Omental fat pad (tissue), 4 donors: ENCODE data around the gene TRIO. TPM values are rescaled to one million over a fixed set of nuclear protein-coding genes. Genes with fewer than 3 reads are reported as not detected.

Experiments used
- ATAC-seq: fragments of 150-250 bp; one replicate; pipeline ENCODE4 v1.9.1; 2016; ENCODE audit warnings: mild to moderate bottlenecking, moderate library complexity; ENCODE audit not compliant: low FRiP score
- DNase-seq: peaks from one replicate; pipeline ENCODE4 v3.0.0-alpha.2; 2019; ENCODE audit warnings: low spot score
- CTCF ChIP-seq, 3 donors: fragments of 450-650 bp; IDR thresholded peaks; one replicate each; pipeline ENCODE4 v1.5.1; 2016 to 2017; ENCODE audit warnings: antibody characterized with exemption in 3 of 3, mild to moderate bottlenecking in 3 of 3, moderate library complexity in 2 of 3
- total RNA-seq, 4 donors: library from RNA; depleted of rRNA; stranded (reverse); fragments of >200 nt; gene quantifications; one replicate each; pipeline ENCODE4 v1.1.0, GENCODE V29; 2016

The TRIO gene
- total RNA-seq, 4 donors from 2014 or later = 125 to 370 (median 193) TPM

- DNase-seq = no peak
Observed at GRCh38 chr5:14355391-14355790, 212.2 kb downstream of the TRIO start.

DNA sequence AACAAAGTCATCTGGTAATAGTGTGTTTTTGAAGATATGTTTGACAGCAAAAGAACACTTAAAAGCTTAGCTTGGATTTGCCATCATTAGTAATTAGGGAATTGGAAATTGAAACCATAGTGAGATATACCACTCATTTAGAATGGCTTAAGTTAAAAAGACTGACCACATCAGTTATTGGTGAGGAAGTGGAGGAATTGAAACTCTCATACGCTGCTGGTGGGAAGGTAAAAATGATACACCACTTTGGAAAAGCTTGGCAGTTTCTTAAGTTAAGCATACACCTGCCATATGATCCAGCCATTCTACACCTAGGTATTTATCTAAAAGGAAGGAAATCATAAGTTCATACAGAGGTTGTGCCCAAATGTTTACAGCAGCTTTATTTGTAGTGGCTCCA lies 213.2 kb downstream of the TRIO start:
- ATAC-seq = no peak
- DNase-seq = no peak
- no peak for TF ChIP-seq CTCF (IDR thresholded peaks at IDR 0.05)

More at GRCh38 chr5:14355391-14355790, 212.2 kb downstream of the TRIO start:
- no peak for TF ChIP-seq CTCF (IDR thresholded peaks at IDR 0.05)
- no peak for ATAC-seq

- ATAC-seq (no peak), DNase-seq (no peak)
- no peak for TF ChIP-seq CTCF (IDR thresholded peaks at IDR 0.05)
Observed at GRCh38 chr5:14357441-14357840, 214.3 kb downstream of the TRIO start.

DNA sequence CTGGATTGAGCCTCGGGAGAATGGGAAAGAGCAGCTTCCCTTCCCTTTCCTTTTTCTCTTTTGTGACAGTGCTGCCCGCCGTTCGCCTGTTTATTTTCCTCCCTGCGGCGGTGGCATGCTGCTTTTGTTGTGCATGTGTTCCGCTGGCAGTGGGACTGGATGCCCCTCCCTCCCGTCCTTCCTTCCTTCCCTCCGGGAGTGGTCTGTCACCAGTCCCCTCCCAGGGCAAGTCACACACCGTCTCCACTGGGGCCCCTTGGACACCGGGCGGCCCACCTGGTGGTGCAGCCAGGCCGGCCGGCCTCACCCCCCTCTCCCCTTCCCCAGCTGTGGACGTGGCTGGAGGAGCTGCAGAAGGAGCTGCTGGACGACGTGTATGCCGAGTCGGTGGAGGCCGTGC lies 214.7 kb downstream of the TRIO start:
- no peak for DNase-seq
- no peak for TF ChIP-seq CTCF (IDR thresholded peaks at IDR 0.05)
- ATAC-seq = no peak

- ATAC-seq (no peak), DNase-seq (no peak)
- no peak for TF ChIP-seq CTCF (IDR thresholded peaks at IDR 0.05)
Observed at GRCh38 chr5:14358536-14358935, 215.4 kb downstream of the TRIO start.

GRCh38 chr5:14359069-14360043 lies 216.2 kb downstream of the TRIO start:
- no peak for TF ChIP-seq CTCF (IDR thresholded peaks at IDR 0.05)
- no peak for DNase-seq
- ATAC-seq = no peak

DNA sequence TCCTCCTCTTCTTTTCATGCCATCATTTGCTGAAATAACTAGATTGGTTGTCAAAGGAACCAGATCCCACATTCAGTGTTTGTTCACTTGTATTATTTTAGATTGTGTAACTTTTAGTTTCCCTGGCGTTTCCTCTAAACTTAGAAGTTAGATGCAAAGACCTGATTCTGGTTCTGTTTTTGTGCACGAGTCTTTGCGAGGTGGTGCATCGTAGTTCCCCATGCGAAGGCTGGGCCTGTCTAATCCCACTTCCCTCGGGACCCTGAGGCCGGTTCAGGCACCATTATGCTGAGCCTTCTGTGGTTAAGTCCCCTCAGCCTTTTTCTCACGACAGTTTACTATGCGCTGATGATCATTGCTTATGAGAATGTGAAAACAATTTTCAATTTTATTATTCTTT lies 219.3 kb downstream of the TRIO start:
- no peak for TF ChIP-seq CTCF (IDR thresholded peaks at IDR 0.05)
- DNase-seq (no peak), ATAC-seq (no peak)
